ENCODE results near the gene ZSCAN31. TPM values are rescaled to one million over a fixed set of nuclear protein-coding genes. Genes with fewer than 3 reads are reported as not detected.
"Not testable (repeated sequence)": the region's sequence is repeated elsewhere in the genome, so short reads cannot be mapped to it uniquely, and the experiment has no call there.

The ZSCAN31 gene
- total RNA-seq, 5 donors from 2014 or later (not counting 1 experiment from before 2014, with no cell fraction given), result 0.79 to 1.5 (median 1.1) TPM

DNA sequence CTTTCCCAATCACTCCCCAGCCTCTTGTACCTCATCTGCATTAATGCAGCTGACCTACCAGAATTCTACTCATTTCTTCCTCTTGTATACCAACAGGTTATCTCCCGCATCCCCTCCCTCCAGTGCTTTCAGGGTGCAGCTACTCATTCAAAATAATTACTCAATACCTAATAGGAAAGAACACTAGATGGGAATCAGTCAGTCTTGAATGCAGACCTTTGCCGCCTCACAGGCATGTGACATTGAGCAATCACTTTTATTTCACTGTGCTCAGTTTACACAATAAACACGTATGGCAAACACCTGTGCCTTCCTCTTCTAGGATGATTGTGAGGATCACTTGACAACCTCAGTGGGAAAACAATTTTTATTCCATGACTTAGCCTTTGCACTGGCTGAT is 13.3 kb downstream of the ZSCAN31 start:
- Histone ChIP-seq H3K4me3 (ENCODE audit: control insufficient read depth in 1 of 2, extremely low read depth in 1 of 2, low read length in 1 of 2) (no peak overlapping the region), H3K27ac (ENCODE audit: low read length) (no peak overlapping the region), H3K36me3 (ENCODE audit: control insufficient read depth in 2 of 2, extremely low read depth in 1 of 2, insufficient read depth in 1 of 2, low read length in 1 of 2) (no peaks in the 10 kb centered on the region), H3K9me3 (no peaks in the 10 kb centered on the region), H3K4me1 (ENCODE audit: control insufficient read depth in 1 of 2, extremely low read depth in 1 of 2, insufficient read depth in 2 of 2, low read length in 2 of 2) (no peaks in the 10 kb centered on the region), H3K27me3 (replicated peaks in 1 of 2; ENCODE audit: control insufficient read depth in 2 of 2, extremely low read depth in 1 of 2, insufficient read depth in 2 of 2, low read length in 1 of 2) (peaks cover 0 to 3% of the 10 kb centered on the region in 2 experiments)
- peaks cover 21% of the 10 kb centered on the region for H3K36me3 Mint-ChIP-seq
- no peaks in the 10 kb centered on the region for H3K4me1 Mint-ChIP-seq
- peaks cover 14 to 23% (median 23%) of the 10 kb centered on the region in 3 donors for H3K9me3 Mint-ChIP-seq
- no peak for DNase-seq
- H3K27ac Mint-ChIP-seq, result no peak overlapping the region
- POLR2A ChIA-PET, result no interaction called here
- 72% methylated on average over 2 of the region's 3 CpGs for whole genome bisulfite sequencing (ENCODE audit: insufficient coverage)
- ATAC-seq (replicated peaks in 1 of 4), result no peak
- H3K4me3 Mint-ChIP-seq, result no peak overlapping the region
- peaks cover 8% of the 10 kb centered on the region in 2 donors for H3K27me3 Mint-ChIP-seq
- CTCF ChIA-PET, result no interaction called here

DNA sequence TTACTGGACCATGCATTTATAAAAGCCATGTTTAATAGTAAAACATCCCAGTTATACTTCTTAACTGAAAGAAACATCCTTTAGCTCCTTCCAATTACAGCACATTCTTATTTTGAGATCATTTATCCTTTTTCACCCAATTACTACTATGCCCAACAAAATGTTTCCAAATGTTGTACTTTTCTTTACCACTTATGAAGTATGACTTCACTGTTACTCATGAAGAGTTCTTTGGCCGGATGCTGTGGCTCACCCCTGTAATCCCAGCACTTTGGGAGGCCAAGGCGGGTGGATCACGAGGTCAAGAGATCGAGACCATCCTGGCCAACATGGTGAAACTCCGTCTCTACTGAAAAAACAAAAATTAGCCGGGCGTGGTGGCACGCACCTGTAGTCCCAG is 18.1 kb downstream of the ZSCAN31 start:
- ATAC-seq (replicated peaks in 1 of 4); H3K4me1 Mint-ChIP-seq; H3K4me3 ChIP-seq (ENCODE audit: control insufficient read depth in 1 of 2, extremely low read depth in 1 of 2, low read length in 1 of 2); H3K27ac Mint-ChIP-seq; H3K27ac ChIP-seq (ENCODE audit: low read length); H3K4me3 Mint-ChIP-seq; H3K4me1 ChIP-seq (ENCODE audit: control insufficient read depth in 1 of 2, extremely low read depth in 1 of 2, insufficient read depth in 2 of 2, low read length in 2 of 2); H3K36me3 Mint-ChIP-seq; H3K36me3 ChIP-seq (ENCODE audit: control insufficient read depth in 2 of 2, extremely low read depth in 1 of 2, insufficient read depth in 1 of 2, low read length in 1 of 2); DNase-seq; H3K27me3 ChIP-seq (replicated peaks in 1 of 2; ENCODE audit: control insufficient read depth in 2 of 2, extremely low read depth in 1 of 2, insufficient read depth in 2 of 2, low read length in 1 of 2); H3K9me3 ChIP-seq; POLR2A ChIA-PET; H3K9me3 Mint-ChIP-seq: not testable (repeated sequence)
- 83% methylated on average over 8 of the region's 8 CpGs for WGBS (ENCODE audit: insufficient coverage)
- H3K27me3 Mint-ChIP-seq, result peaks cover 12 to 18% of the 10 kb centered on the region in 2 donors
- CTCF ChIA-PET, result interaction anchor here (0.6 kb wide), 2 partner anchors 14 to 38 kb away, joined by 3 to 5 read pairs; no protein-coding TSS in a partner anchor

DNA sequence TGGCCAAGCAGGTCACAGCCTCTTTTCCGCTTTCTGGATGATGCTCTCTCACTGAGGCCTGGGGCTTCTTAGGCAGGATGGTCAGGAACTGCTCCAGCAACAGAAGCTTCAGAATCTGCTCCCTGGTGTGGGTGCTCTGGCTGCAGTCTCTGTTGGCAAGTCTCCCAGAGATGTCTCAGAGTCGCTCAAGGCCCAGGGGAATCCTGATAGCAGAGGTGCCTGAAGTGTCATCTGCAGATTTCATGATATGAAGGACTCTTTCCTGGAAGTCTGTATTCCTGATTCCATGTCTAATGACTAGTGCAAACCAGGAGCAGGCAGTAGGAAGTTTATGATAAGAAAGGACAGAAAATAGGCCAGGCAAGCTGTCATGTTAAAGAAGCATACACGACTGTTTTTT is 20.3 kb downstream of the ZSCAN31 start:
- H3K9me3 ChIP-seq, result no peaks in the 10 kb centered on the region
- no peaks in the 10 kb centered on the region for H3K36me3 Mint-ChIP-seq
- DNase-seq, result no peak
- ATAC-seq (replicated peaks in 1 of 4), result no peak
- WGBS (ENCODE audit: insufficient coverage), result 94% methylated on average over 2 of the region's 3 CpGs
- peaks cover 17 to 32% of the 10 kb centered on the region in 2 donors for H3K27me3 Mint-ChIP-seq
- no peaks in the 10 kb centered on the region for H3K4me1 Mint-ChIP-seq
- ChIA-PET CTCF (interaction anchor here in 1 of 2 donors (0.6 kb wide), 1 partner anchor 57 kb away, joined by 5 read pairs; no protein-coding TSS in a partner anchor), POLR2A (interaction anchor here in 1 of 2 donors (0.5 kb wide), 1 partner anchor 210 kb away, joined by 4 read pairs; no protein-coding TSS in a partner anchor)
- H3K4me3 ChIP-seq (ENCODE audit: control insufficient read depth in 1 of 2, extremely low read depth in 1 of 2, low read length in 1 of 2), result no peak overlapping the region
- peaks cover 0 to 20% of the 10 kb centered on the region in 2 experiments for H3K27me3 ChIP-seq (replicated peaks in 1 of 2; ENCODE audit: control insufficient read depth in 2 of 2, extremely low read depth in 1 of 2, insufficient read depth in 2 of 2, low read length in 1 of 2)
- H3K36me3 ChIP-seq (ENCODE audit: control insufficient read depth in 2 of 2, extremely low read depth in 1 of 2, insufficient read depth in 1 of 2, low read length in 1 of 2), result no peaks in the 10 kb centered on the region
- no peak overlapping the region for H3K27ac ChIP-seq (ENCODE audit: low read length)
- H3K9me3 Mint-ChIP-seq, result no peaks in the 10 kb centered on the region
- no peak overlapping the region for H3K4me3 Mint-ChIP-seq
- no peaks in the 10 kb centered on the region for H3K4me1 ChIP-seq (ENCODE audit: control insufficient read depth in 1 of 2, extremely low read depth in 1 of 2, insufficient read depth in 2 of 2, low read length in 2 of 2)
- H3K27ac Mint-ChIP-seq, result peak overlapping the region in 1 of 2 donors; percentile 39

DNA sequence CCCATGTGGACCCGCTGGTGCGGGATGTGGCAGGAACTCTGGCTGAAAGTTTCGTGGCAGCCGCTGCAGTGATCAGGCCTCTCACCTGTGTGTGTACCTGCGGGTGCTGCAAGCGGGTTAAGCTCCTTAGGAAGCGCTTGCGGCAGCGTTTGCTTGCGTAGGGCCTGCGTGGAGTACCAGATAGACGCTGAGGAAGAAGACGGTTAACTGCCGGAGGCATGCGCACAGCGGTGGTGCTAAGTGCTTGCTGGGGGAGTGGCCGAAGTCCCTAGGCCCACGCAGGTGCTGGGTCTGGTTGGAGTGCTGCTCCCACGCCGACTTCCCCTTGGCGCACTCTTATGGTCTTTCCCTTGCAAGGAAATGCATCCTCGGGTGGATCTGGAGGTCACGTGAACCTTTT is 23.0 kb downstream of the ZSCAN31 start:
- H3K4me1 ChIP-seq (ENCODE audit: control insufficient read depth in 1 of 2, extremely low read depth in 1 of 2, insufficient read depth in 2 of 2, low read length in 2 of 2), result no peaks in the 10 kb centered on the region
- H3K27me3 ChIP-seq (replicated peaks in 1 of 2; ENCODE audit: control insufficient read depth in 2 of 2, extremely low read depth in 1 of 2, insufficient read depth in 2 of 2, low read length in 1 of 2), result peaks cover 0 to 16% of the 10 kb centered on the region in 2 experiments
- no peak for DNase-seq
- H3K27ac Mint-ChIP-seq, result no peak overlapping the region
- H3K4me1 Mint-ChIP-seq, result no peaks in the 10 kb centered on the region
- no peak overlapping the region for H3K27ac ChIP-seq (ENCODE audit: low read length)
- peaks cover 20 to 42% of the 10 kb centered on the region in 2 donors for H3K27me3 Mint-ChIP-seq
- ChIA-PET POLR2A (no interaction called here), CTCF (no interaction called here)
- ATAC-seq (replicated peaks in 1 of 4), result no peak
- WGBS (ENCODE audit: insufficient coverage), result 92% methylated on average over 23 of the region's 23 CpGs
- no peaks in the 10 kb centered on the region for H3K36me3 ChIP-seq (ENCODE audit: control insufficient read depth in 2 of 2, extremely low read depth in 1 of 2, insufficient read depth in 1 of 2, low read length in 1 of 2)
- no peaks in the 10 kb centered on the region for H3K9me3 ChIP-seq
- H3K9me3 Mint-ChIP-seq, result no peaks in the 10 kb centered on the region
- no peak overlapping the region for H3K4me3 ChIP-seq (ENCODE audit: control insufficient read depth in 1 of 2, extremely low read depth in 1 of 2, low read length in 1 of 2)
- H3K4me3 Mint-ChIP-seq, result no peak overlapping the region
- no peaks in the 10 kb centered on the region for H3K36me3 Mint-ChIP-seq

DNA sequence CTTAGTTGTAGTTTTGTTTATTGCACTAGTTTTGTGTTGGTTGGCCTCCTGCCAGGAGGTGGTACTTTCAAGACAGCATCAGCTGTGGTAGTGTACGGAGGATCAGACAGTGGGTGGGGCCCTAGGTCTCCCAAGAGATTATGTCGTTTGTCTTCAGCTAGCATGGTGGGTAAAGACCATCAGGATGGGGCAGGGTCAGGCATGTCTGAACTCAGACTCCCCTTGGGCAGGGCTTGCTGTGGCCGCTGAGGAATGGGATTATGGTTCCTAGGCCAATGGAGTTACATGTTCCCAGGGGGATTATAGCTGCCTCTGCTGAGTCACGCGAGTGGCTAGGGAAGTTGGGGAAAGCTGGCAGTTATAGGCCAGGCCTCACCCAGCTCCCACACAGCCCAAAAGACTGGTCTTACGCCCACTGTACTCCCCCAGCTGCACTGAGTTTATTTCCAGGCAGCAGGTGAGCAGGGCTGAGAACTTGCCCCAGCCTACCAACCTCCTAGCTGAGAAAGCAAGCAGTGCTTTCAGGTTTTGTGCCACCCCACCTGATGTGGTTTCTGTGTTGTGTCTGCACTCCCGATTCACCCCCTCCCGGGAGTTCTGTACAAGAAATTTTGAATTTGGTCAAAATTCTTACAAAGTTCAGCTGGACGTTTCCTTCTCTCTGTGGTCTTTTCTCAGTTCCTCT is 24.7 kb downstream of the ZSCAN31 start:
- ATAC-seq (replicated peaks in 1 of 4) (no peak), DNase-seq (no peak)
- WGBS (ENCODE audit: insufficient coverage), result 71% methylated on average over 6 of the region's 9 CpGs
- Mint-ChIP-seq H3K4me3 (no peak overlapping the region), H3K27ac (no peak overlapping the region), H3K4me1 (no peaks in the 10 kb centered on the region), H3K9me3 (peaks cover 0 to 4% (median 3%) of the 10 kb centered on the region in 3 donors), H3K36me3 (no peaks in the 10 kb centered on the region), H3K27me3 (peaks cover 20 to 35% of the 10 kb centered on the region in 2 donors)
- CTCF ChIA-PET, result no interaction called here
- no peaks in the 10 kb centered on the region for H3K36me3 ChIP-seq (ENCODE audit: control insufficient read depth in 2 of 2, extremely low read depth in 1 of 2, insufficient read depth in 1 of 2, low read length in 1 of 2)
- no peak overlapping the region for H3K4me3 ChIP-seq (ENCODE audit: control insufficient read depth in 1 of 2, extremely low read depth in 1 of 2, low read length in 1 of 2)
- no peak overlapping the region for H3K27ac ChIP-seq (ENCODE audit: low read length)
- H3K9me3 ChIP-seq, result no peaks in the 10 kb centered on the region
- POLR2A ChIA-PET, result no interaction called here
- no peaks in the 10 kb centered on the region for H3K4me1 ChIP-seq (ENCODE audit: control insufficient read depth in 1 of 2, extremely low read depth in 1 of 2, insufficient read depth in 2 of 2, low read length in 2 of 2)
- peaks cover 0 to 16% of the 10 kb centered on the region in 2 experiments for H3K27me3 ChIP-seq (replicated peaks in 1 of 2; ENCODE audit: control insufficient read depth in 2 of 2, extremely low read depth in 1 of 2, insufficient read depth in 2 of 2, low read length in 1 of 2)

DNA sequence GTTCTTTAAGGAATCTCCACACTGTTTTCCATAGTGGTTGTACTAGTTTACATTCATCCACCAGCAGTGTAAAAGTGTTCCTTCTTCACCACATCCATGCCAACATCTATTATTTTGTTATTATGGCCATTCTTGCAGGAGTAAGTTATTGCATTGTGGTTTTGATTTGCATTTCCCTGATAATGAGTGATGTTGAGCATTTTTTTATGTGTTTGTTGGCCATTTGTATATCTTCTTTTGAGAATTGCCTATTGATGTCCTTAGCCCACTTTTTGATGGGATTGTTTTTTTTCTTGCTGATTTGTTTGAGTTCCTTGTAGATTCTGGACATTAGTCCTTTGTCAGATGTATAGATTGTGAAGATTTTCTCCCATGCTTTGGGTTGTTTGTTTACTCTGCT is 29.6 kb downstream of the ZSCAN31 start:
- H3K36me3 ChIP-seq (ENCODE audit: control insufficient read depth in 2 of 2, extremely low read depth in 1 of 2, insufficient read depth in 1 of 2, low read length in 1 of 2); H3K36me3 Mint-ChIP-seq; CTCF ChIA-PET; H3K4me1 ChIP-seq (ENCODE audit: control insufficient read depth in 1 of 2, extremely low read depth in 1 of 2, insufficient read depth in 2 of 2, low read length in 2 of 2); H3K27me3 ChIP-seq (replicated peaks in 1 of 2; ENCODE audit: control insufficient read depth in 2 of 2, extremely low read depth in 1 of 2, insufficient read depth in 2 of 2, low read length in 1 of 2); H3K9me3 ChIP-seq; H3K9me3 Mint-ChIP-seq; POLR2A ChIA-PET; H3K4me3 Mint-ChIP-seq; DNase-seq; H3K27ac Mint-ChIP-seq; H3K4me3 ChIP-seq (ENCODE audit: control insufficient read depth in 1 of 2, extremely low read depth in 1 of 2, low read length in 1 of 2); H3K27ac ChIP-seq (ENCODE audit: low read length); ATAC-seq (replicated peaks in 1 of 4): not testable (repeated sequence)
- H3K4me1 Mint-ChIP-seq, result peaks cover 8 to 13% (median 9%) of the 10 kb centered on the region in 3 donors
- peaks cover 8 to 18% of the 10 kb centered on the region in 2 donors for H3K27me3 Mint-ChIP-seq
